ENCODE measurements around the gene EPHB4.
"Not testable (repeated sequence)": the region's sequence is repeated elsewhere in the genome, so short reads cannot be mapped to it uniquely, and the experiment has no call there.

EPHB4 gene

GRCh38 chr7:100783804-100784203, 43.5 kb downstream of the EPHB4 start:
- no peak for DNase-seq

- DNase-seq, result no peak
These were observed 46.1 kb downstream of the EPHB4 start for GRCh38 chr7:100781255-100781654.

DNA sequence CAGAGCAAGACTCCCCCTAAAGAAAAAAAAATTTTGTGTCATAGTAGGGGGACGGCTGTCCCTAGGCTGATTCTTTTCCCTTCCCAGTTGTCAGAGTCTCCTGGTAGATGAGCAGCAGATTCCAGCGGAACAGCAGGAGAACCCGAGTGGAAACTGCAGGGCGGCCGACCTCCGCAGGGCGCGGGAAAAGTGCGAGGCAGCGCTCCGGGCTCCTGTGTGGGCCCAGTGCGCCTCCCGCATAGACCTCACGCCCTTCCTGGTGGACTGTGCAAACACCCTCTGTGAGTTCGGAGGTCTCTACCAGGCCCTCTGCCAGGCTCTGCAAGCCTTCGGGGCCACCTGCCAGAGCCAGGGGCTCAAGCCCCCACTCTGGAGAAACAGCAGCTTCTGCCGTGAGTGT, 48.0 kb downstream of the EPHB4 start:
- DNase-seq, result no peak

- DNase-seq, result no peak
These were observed 49.2 kb downstream of the EPHB4 start for GRCh38 chr7:100778061-100778621.

GRCh38 chr7:100773491-100773890, 53.8 kb downstream of the EPHB4 start:
- no peak for DNase-seq

DNA sequence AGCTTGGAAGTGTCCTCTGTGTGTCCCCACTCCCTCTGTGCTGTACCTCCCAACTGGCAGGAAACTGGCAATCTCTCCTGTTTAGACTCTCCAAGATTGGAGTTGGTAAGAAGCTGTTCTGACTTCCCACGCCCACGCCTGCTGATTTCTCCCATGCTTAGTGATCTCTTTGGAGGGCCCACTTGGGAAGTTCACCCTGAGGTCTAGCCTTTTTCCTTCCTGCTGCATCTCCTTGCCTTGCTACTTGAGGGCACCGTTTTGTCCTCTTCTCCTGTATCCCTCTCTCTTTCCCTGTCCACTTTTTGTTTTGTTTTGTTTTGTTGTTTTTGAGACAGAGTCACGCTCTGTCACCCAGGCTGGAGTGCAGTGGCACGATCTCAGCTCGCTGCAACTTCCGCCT, 58.5 kb downstream of the EPHB4 start:
- DNase-seq, result no peak

- no peak for DNase-seq
These were observed 62.1 kb downstream of the EPHB4 start for GRCh38 chr7:100765250-100765649.

DNA sequence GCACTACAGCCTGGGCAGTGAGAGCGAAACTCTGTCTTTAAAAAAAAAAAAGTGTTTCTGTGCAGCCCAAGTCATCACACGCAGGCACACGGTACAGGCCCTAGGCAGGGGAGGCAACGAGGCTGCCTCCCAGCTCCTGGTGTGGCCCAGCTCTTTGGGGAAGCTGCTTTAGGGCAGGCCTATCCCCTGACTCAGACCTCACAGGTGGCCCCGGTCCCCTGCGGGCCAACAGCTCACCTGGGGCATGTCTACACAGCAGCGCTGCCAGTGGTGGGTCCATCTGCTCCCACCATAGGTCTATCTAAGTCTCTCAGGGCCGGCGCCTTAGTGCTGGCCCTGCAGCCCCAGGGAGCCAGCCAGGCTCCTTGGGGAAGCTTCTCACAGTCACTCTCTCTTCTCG, 62.5 kb downstream of the EPHB4 start:
- no peak for DNase-seq

DNA sequence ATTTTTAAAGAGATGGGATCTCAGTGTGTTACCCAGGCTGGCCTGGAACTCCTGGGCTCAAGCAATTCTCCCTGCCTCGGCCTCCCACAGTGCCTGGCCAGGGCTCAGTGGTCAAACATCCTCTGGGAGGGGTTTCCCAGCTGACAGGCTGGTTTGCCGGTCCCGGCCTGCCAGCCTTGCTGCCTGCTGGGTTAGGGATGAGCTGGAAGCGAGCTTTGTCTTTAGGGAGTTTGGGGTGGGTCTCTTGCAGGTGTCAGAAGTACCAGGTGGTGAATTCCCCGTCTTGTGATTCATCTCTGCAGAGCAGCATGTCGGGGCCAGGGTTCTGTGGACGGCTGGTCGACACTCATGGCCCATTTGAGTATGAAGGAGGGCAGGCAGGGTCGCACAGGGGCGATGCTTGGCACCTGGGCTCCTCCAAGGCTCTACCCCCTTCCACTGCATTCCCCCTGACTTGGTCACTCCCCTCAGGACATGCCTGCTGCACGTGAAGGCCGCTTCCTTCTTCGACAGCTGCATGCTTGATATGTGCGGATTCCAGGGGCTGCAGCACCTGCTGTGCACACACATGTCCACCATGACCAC, 63.7 kb downstream of the EPHB4 start:
- no peak for DNase-seq

GRCh38 chr7:100762841-100763240, 64.5 kb downstream of the EPHB4 start:
- DNase-seq, result not testable (repeated sequence)

- DNase-seq, result no peak
These were observed 67.8 kb downstream of the EPHB4 start for GRCh38 chr7:100759357-100760171.

GRCh38 chr7:100753750-100754149, 73.6 kb downstream of the EPHB4 start:
- no peak for DNase-seq

DNA sequence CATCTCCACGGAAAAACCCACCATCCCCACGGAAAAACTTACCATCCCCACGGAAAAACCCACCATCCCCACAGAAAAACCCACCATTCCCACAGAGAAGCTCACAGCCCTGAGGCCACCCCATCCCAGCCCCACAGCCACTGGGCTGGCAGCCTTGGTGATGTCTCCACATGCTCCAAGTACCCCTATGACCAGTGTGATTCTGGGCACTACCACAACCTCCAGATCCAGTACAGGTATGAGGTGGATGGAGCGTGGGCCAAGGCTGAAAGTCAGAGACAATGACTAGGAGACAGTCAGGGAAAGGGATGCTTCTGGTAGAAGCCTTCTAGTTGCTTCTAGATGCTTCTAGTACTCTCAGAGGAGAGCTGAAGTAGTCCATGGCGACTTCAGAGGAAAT, 74.3 kb downstream of the EPHB4 start:
- no peak for DNase-seq

Measured in NK-92 treated with Interleukin-12 subunit alpha and Interleukin-12 subunit beta, amount 100 ng/mL, for 24 hours (cell line).